ENCODE data around the gene CCND1. TPM values are rescaled to one million over a fixed set of nuclear protein-coding genes. Genes with fewer than 3 reads are reported as not detected.
"Not testable (repeated sequence)": the region's sequence is repeated elsewhere in the genome, so short reads cannot be mapped to it uniquely, and the experiment has no call there.

Gene CCND1
- total RNA-seq, 3 donors from 2014 or later (not counting 1 experiment from before 2014, with no cell fraction given) = 1.4 to 2.3 (median 2.3) TPM

DNA sequence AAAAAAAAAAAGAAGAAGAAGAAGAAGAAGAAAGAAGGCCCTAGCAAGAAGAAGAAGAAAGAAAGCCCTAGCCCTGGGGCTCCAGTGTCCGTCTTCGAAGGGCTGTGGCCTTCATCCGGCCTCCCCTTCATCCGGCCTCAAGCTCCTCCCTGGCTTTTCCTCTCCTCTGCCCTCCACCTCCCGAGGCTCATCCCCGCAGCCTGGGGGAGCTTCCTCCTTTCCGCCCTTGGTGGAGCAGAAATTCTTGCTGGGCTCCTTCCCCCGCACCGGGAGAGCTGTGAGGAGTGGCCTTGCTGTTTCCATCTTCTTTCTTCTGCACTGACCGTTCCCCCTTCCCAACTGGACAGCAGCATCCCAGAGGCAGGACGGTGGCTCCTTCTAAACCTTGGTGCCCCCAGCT, 43.7 kb downstream of the CCND1 start:
- WGBS (ENCODE audit: insufficient coverage) = 80% methylated on average over 11 of the region's 11 CpGs
- ATAC-seq = no peak

DNA sequence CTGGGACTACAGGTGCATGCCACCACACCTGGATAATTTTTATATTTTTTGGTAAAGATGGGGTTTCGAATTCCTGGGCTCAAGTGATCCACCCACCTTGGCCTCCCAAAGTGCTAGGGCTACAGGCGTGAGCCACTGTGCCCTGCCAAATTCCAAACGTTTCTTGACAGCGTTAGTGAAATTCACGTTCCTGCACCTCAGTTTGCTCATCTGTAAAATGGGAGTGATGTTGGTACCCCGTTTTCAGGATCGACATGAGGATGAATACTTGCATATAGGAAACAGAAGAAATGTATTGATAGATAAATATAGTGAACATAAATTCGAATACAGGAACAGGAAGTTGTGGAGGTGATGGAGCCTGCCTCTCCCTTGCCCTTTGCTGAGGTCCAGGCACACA, 44.4 kb downstream of the CCND1 start:
- peaks cover 23 to 25% of the 10 kb centered on the region in 2 donors for H3K27me3 Mint-ChIP-seq (ENCODE audit: low read depth in 2 of 2)
- no peaks in the 10 kb centered on the region for H3K36me3 Mint-ChIP-seq
- no peaks in the 10 kb centered on the region for H3K9me3 Mint-ChIP-seq
- H3K27ac Mint-ChIP-seq = no peak overlapping the region
- peaks cover 4% of the 10 kb centered on the region for H3K27me3 ChIP-seq (ENCODE audit: control insufficient read depth, insufficient read depth, low read length)
- no peaks in the 10 kb centered on the region for H3K9me3 ChIP-seq (ENCODE audit: control insufficient read depth, insufficient read depth, low read length)
- TF ChIP-seq, protein P1, sequence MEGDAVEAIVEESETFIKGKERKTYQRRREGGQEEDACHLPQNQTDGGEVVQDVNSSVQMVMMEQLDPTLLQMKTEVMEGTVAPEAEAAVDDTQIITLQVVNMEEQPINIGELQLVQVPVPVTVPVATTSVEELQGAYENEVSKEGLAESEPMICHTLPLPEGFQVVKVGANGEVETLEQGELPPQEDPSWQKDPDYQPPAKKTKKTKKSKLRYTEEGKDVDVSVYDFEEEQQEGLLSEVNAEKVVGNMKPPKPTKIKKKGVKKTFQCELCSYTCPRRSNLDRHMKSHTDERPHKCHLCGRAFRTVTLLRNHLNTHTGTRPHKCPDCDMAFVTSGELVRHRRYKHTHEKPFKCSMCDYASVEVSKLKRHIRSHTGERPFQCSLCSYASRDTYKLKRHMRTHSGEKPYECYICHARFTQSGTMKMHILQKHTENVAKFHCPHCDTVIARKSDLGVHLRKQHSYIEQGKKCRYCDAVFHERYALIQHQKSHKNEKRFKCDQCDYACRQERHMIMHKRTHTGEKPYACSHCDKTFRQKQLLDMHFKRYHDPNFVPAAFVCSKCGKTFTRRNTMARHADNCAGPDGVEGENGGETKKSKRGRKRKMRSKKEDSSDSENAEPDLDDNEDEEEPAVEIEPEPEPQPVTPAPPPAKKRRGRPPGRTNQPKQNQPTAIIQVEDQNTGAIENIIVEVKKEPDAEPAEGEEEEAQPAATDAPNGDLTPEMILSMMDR (IDR thresholded peaks at IDR 0.05) = no peak
- H3K27ac ChIP-seq (ENCODE audit: low read length) = no peak overlapping the region
- H3K36me3 ChIP-seq (ENCODE audit: control insufficient read depth, insufficient read depth, low read length) = no peaks in the 10 kb centered on the region
- DNase-seq (no peak), ATAC-seq (no peak)
- intact Hi-C loops (cut with micrococcal nuclease) = loop anchor here (5.0 kb wide), 1 partner anchor 512 kb away; no protein-coding TSS in a partner anchor
- 45% methylated on average over 8 of the region's 8 CpGs for WGBS (ENCODE audit: insufficient coverage)
- no peak overlapping the region for H3K4me3 ChIP-seq (ENCODE audit: low read length)
- no peak overlapping the region for H3K4me3 Mint-ChIP-seq
- H3K4me1 ChIP-seq (ENCODE audit: control insufficient read depth, insufficient read depth, low read length) = peaks cover 7% of the 10 kb centered on the region
- H3K4me1 Mint-ChIP-seq = peaks cover 0 to 9% of the 10 kb centered on the region in 2 donors

More for the DNA sequence above, 43.7 kb downstream of the CCND1 start:
- intact Hi-C loops (cut with micrococcal nuclease) = loop anchor here (5.0 kb wide), 1 partner anchor 513 kb away; no protein-coding TSS in a partner anchor
- Histone ChIP-seq H3K27ac (ENCODE audit: low read length) (no peak overlapping the region), H3K4me3 (ENCODE audit: low read length) (no peak overlapping the region), H3K4me1 (ENCODE audit: control insufficient read depth, insufficient read depth, low read length) (peaks cover 7% of the 10 kb centered on the region), H3K9me3 (ENCODE audit: control insufficient read depth, insufficient read depth, low read length) (no peaks in the 10 kb centered on the region), H3K27me3 (ENCODE audit: control insufficient read depth, insufficient read depth, low read length) (peaks cover 4% of the 10 kb centered on the region), H3K36me3 (ENCODE audit: control insufficient read depth, insufficient read depth, low read length) (no peaks in the 10 kb centered on the region)
- peaks cover 16 to 20% of the 10 kb centered on the region in 2 donors for H3K27me3 Mint-ChIP-seq (ENCODE audit: low read depth in 2 of 2)
- H3K9me3 Mint-ChIP-seq = no peaks in the 10 kb centered on the region
- no peak overlapping the region for H3K4me3 Mint-ChIP-seq
- H3K27ac Mint-ChIP-seq = no peak overlapping the region
- TF ChIP-seq, protein P1 (IDR thresholded peaks at IDR 0.05) = no peak
- DNase-seq = no peak
- H3K36me3 Mint-ChIP-seq = no peaks in the 10 kb centered on the region
- peaks cover 0 to 9% of the 10 kb centered on the region in 2 donors for H3K4me1 Mint-ChIP-seq

DNA sequence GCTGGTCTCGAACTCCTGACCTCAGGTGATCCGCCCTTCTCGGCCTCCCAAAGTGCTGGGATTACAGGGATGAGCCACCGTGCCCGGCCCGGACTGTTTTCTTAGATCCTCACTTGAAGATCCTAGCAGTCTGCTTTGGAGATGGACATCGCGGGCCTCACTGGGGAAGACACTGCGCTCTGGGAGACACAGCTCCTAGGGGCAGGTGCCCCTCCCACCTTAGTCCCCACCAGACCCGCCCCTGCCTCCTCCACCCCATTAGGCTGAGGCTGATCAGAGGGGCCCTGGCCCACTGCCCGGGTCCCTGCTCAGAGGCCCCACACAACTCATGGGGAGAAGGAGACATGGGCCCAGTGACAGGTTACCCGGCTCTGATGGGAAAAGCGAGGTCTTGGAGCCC, 45.5 kb downstream of the CCND1 start:
- Mint-ChIP-seq H3K27me3 (ENCODE audit: low read depth in 2 of 2) (peaks cover 26 to 27% of the 10 kb centered on the region in 2 donors), H3K36me3 (no peaks in the 10 kb centered on the region), H3K4me3 (no peak overlapping the region), H3K4me1 (peaks cover 0 to 9% of the 10 kb centered on the region in 2 donors), H3K27ac (no peak overlapping the region), H3K9me3 (no peaks in the 10 kb centered on the region)
- Histone ChIP-seq H3K36me3 (ENCODE audit: control insufficient read depth, insufficient read depth, low read length) (no peaks in the 10 kb centered on the region), H3K9me3 (ENCODE audit: control insufficient read depth, insufficient read depth, low read length) (no peaks in the 10 kb centered on the region), H3K27ac (ENCODE audit: low read length) (no peak overlapping the region), H3K4me1 (ENCODE audit: control insufficient read depth, insufficient read depth, low read length) (peaks cover 7% of the 10 kb centered on the region), H3K27me3 (ENCODE audit: control insufficient read depth, insufficient read depth, low read length) (peaks cover 5% of the 10 kb centered on the region), H3K4me3 (ENCODE audit: low read length) (no peak overlapping the region)
- DNase-seq = no peak
- WGBS (ENCODE audit: insufficient coverage) = 84% methylated on average over 13 of the region's 13 CpGs
- no peak for ATAC-seq
- TF ChIP-seq, protein P1 (IDR thresholded peaks at IDR 0.05) = no peak
- intact Hi-C loops (cut with micrococcal nuclease) = loop anchor here (5.0 kb wide), 1 partner anchor 511 kb away; no protein-coding TSS in a partner anchor

DNA sequence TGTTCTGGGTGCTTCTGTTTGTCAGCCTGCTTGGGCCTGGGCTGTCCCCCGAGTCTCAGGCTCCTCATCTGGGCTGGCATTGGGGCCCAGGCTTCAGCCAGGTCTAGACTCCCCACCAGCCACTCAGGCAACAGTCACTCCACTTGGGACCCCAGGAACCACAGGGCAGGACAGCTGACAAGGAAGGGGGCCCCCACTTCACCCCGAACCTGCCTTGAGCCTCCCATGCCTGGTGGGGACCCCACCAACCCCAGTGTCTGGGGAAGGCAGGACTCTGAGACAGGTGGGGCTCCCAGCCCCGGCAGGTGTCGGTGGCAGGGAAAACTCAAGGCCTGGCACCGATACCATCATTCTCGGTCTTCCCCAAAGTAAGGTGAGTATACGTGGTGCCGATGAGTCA, 45.9 kb downstream of the CCND1 start:
- no peaks in the 10 kb centered on the region for H3K36me3 Mint-ChIP-seq
- H3K27me3 ChIP-seq (ENCODE audit: control insufficient read depth, insufficient read depth, low read length) = peaks cover 9% of the 10 kb centered on the region
- H3K4me3 ChIP-seq (ENCODE audit: low read length) = no peak overlapping the region
- no peaks in the 10 kb centered on the region for H3K9me3 Mint-ChIP-seq
- TF ChIP-seq, protein P1 (IDR thresholded peaks at IDR 0.05) = no peak
- no peak overlapping the region for H3K4me3 Mint-ChIP-seq
- no peaks in the 10 kb centered on the region for H3K36me3 ChIP-seq (ENCODE audit: control insufficient read depth, insufficient read depth, low read length)
- H3K27ac ChIP-seq (ENCODE audit: low read length) = no peak overlapping the region
- peaks cover 7% of the 10 kb centered on the region for H3K4me1 ChIP-seq (ENCODE audit: control insufficient read depth, insufficient read depth, low read length)
- DNase-seq = no peak
- intact Hi-C loops (cut with micrococcal nuclease) = loop anchor here (5.0 kb wide), 1 partner anchor 510 kb away; no protein-coding TSS in a partner anchor
- no peak overlapping the region for H3K27ac Mint-ChIP-seq
- no peaks in the 10 kb centered on the region for H3K9me3 ChIP-seq (ENCODE audit: control insufficient read depth, insufficient read depth, low read length)
- H3K27me3 Mint-ChIP-seq (ENCODE audit: low read depth in 2 of 2) = peaks cover 26 to 31% of the 10 kb centered on the region in 2 donors
- peaks cover 0 to 9% of the 10 kb centered on the region in 2 donors for H3K4me1 Mint-ChIP-seq
- 84% methylated on average over 8 of the region's 8 CpGs for WGBS (ENCODE audit: insufficient coverage)
- ATAC-seq = no peak

DNA sequence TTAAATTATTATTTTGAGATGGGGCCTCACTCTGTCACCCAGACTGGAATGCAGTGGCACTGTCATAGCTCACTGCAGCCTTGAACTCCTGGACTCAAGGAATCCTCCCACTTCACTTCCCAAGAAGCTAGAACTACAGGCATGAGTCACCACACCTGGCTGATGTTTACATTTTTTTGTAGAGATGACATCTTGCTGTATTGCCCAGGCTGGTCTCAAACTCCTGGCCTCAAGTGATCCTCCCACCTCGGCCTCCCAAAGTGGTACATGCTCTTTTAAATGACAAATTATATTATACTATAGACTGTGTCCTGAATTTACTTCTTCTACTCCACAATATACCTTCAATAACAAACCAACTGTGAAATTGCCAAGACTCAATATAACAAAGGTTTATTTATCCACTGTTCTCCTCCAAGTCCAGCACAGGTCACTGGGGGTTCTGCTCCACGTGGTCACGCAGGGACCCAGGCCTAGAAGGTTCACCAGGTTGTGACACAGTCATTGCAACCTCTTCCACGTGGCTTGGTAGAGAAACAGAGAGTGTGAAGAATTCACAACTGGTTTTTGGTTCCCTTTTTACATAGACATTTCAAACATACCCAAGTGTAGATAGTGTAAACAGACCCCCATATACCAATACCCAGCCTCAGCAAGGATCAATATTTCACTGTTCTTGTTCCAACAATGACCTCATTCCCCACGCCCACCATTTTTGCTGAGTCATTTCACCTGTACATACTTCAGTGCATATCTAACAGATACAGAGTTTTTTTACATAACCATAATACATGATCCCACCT, 47.2 kb downstream of the CCND1 start:
- H3K4me3 Mint-ChIP-seq; H3K4me1 ChIP-seq (ENCODE audit: control insufficient read depth, insufficient read depth, low read length); H3K27ac Mint-ChIP-seq; H3K27me3 ChIP-seq (ENCODE audit: control insufficient read depth, insufficient read depth, low read length); H3K9me3 Mint-ChIP-seq; H3K36me3 Mint-ChIP-seq; H3K4me1 Mint-ChIP-seq; H3K9me3 ChIP-seq (ENCODE audit: control insufficient read depth, insufficient read depth, low read length); ATAC-seq; H3K4me3 ChIP-seq (ENCODE audit: low read length); H3K27ac ChIP-seq (ENCODE audit: low read length); DNase-seq; H3K36me3 ChIP-seq (ENCODE audit: control insufficient read depth, insufficient read depth, low read length): not testable (repeated sequence)
- intact Hi-C loops (cut with micrococcal nuclease) = loop anchor here (5.0 kb wide), 1 partner anchor 509 kb away; no protein-coding TSS in a partner anchor
- 68% methylated on average over 5 of the region's 5 CpGs for WGBS (ENCODE audit: insufficient coverage)
- peaks cover 36 to 38% of the 10 kb centered on the region in 2 donors for H3K27me3 Mint-ChIP-seq (ENCODE audit: low read depth in 2 of 2)
